Measurements from ENCODE around the gene SLC44A5. TPM values are rescaled to one million over a fixed set of nuclear protein-coding genes. Genes with fewer than 3 reads are reported as not detected.

SLC44A5 gene
- total RNA-seq, 1 experiment from 2014 or later: 0.18 TPM

GRCh38 chr1:75579046-75579445 lies 31.9 kb downstream of the SLC44A5 start:
- in situ Hi-C loops (cut with HindIII; ENCODE audit: low pct_unique_long_range_greater_than_20kb, low sequenced_read_pairs) (no loop called here), intact Hi-C loops (cut with micrococcal nuclease; ENCODE audit: unreplicated experiment) (no loop called here)
- Histone ChIP-seq H3K36me3 (ENCODE audit: control insufficient read depth, insufficient read depth, low read length) (no peaks in the 10 kb centered on the region), H3K4me1 (ENCODE audit: control insufficient read depth, insufficient read depth, low read length) (no peaks in the 10 kb centered on the region), H3K27me3 (ENCODE audit: control insufficient read depth, insufficient read depth, low read length) (no peaks in the 10 kb centered on the region), H3K27ac (ENCODE audit: low read length) (no peak overlapping the region), H3K9me3 (ENCODE audit: control insufficient read depth, insufficient read depth, low read depth, low read length) (no peaks in the 10 kb centered on the region), H3K4me3 (ENCODE audit: low read depth in 2 of 2, low read length in 2 of 2) (no peak overlapping the region)
- no peak for TF ChIP-seq SIN3A (IDR thresholded peaks at IDR 0.05; ENCODE audit: borderline replicate concordance, insufficient read depth, low read depth, low read length)
- ATAC-seq (no peak), DNase-seq (ENCODE audit: low read depth, low spot score) (no peak)
- BruUV-seq (replicated peaks): no TSS peak
- ChIA-PET POLR2A (no interaction called here), CTCF (no interaction called here)

- Histone ChIP-seq H3K9me3 (ENCODE audit: control insufficient read depth, insufficient read depth, low read depth, low read length) (no peaks in the 10 kb centered on the region), H3K27ac (ENCODE audit: low read length) (no peak overlapping the region)
Measured at GRCh38 chr1:75575837-75576236, 35.1 kb downstream of the SLC44A5 start.

More at GRCh38 chr1:75575837-75576236, 35.1 kb downstream of the SLC44A5 start:
- intact Hi-C loops (cut with micrococcal nuclease; ENCODE audit: unreplicated experiment) (no loop called here), in situ Hi-C loops (cut with HindIII; ENCODE audit: low pct_unique_long_range_greater_than_20kb, low sequenced_read_pairs) (no loop called here)
- no peak overlapping the region for H3K4me3 ChIP-seq (ENCODE audit: low read depth in 2 of 2, low read length in 2 of 2)
- TF ChIP-seq, protein P1, sequence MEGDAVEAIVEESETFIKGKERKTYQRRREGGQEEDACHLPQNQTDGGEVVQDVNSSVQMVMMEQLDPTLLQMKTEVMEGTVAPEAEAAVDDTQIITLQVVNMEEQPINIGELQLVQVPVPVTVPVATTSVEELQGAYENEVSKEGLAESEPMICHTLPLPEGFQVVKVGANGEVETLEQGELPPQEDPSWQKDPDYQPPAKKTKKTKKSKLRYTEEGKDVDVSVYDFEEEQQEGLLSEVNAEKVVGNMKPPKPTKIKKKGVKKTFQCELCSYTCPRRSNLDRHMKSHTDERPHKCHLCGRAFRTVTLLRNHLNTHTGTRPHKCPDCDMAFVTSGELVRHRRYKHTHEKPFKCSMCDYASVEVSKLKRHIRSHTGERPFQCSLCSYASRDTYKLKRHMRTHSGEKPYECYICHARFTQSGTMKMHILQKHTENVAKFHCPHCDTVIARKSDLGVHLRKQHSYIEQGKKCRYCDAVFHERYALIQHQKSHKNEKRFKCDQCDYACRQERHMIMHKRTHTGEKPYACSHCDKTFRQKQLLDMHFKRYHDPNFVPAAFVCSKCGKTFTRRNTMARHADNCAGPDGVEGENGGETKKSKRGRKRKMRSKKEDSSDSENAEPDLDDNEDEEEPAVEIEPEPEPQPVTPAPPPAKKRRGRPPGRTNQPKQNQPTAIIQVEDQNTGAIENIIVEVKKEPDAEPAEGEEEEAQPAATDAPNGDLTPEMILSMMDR (IDR thresholded peaks at IDR 0.05): no peak
- TF ChIP-seq TCF7L2 (IDR thresholded peaks at IDR 0.05; ENCODE audit: low read depth, low read length) (no peak), REST (IDR thresholded peaks at IDR 0.05; ENCODE audit: insufficient read depth in 1 of 2, low read depth in 2 of 2, low read length in 1 of 2) (no peak), POLR2AphosphoS5 (IDR thresholded peaks at IDR 0.05; ENCODE audit: low read depth, low read length) (no peak), SIN3A (IDR thresholded peaks at IDR 0.05; ENCODE audit: borderline replicate concordance, insufficient read depth, low read depth, low read length) (no peak)
- H3K27me3 ChIP-seq (ENCODE audit: control insufficient read depth, insufficient read depth, low read length): no peaks in the 10 kb centered on the region
- H3K36me3 ChIP-seq (ENCODE audit: control insufficient read depth, insufficient read depth, low read length): no peaks in the 10 kb centered on the region
- POLR2A ChIA-PET: interaction anchor here (0.6 kb wide), 2 partner anchors 39 to 696 kb away, joined by 5 to 13 read pairs; no protein-coding TSS in a partner anchor
- ATAC-seq: no peak
- H3K4me1 ChIP-seq (ENCODE audit: control insufficient read depth, insufficient read depth, low read length): no peaks in the 10 kb centered on the region
- no TSS peak for BruUV-seq (replicated peaks)
- DNase-seq (ENCODE audit: low read depth, low spot score): no peak
- CTCF ChIA-PET: no interaction called here

Measured in Panc1 (cell line).